ENCODE results near the gene AGPAT1.

DNA sequence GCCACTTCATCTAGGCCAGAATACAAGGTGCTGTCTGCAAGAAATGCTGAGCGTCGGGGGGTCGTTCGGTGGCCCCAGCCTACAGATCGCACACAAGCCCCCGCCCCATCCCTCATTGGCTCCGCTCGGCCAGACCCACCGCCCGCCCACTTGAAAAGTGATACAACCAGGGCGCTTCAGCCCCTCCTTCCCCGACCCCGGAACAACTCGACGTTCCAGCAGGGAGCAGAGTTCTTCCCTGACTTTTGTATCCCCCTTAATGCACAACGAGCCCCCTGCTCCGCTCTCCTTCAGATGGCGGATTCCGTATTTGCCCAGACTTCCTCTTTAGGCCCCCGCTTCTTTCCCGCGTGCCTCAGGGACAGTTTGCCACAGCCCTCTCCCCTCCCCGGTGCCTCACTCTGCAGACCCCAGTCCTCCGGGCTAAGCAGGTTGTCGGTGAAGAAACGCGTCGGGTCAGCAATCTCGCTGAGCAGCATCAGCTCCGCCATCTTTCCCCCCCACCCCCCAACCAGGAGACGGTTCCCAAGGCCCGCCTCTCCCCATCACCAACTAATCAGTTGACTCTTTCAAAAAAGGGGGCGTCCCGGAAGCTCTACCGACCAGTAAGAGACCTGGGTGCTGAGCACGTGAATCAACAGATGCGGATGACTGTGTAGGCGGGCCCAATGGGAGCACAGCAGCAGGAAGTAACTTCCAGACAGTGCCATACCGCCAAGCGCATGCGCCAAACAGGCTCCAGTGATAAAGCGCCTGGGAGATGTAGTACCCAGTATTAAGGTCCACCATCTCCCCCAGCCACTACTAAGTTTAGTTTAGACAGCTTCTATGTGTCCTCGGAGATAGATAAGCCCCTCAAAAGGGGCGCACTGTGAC, 47.9 kb downstream of the AGPAT1 start, which contains the start of gene ATF6B:
- TF ChIP-seq ZNF274 (IDR thresholded peaks at IDR 0.05; ENCODE audit: low read depth, low read length) (no peak), SUZ12 (IDR thresholded peaks at IDR 0.05; ENCODE audit: extremely low read depth, insufficient read depth, insufficient read length) (no peak)
